ENCODE data around the gene GYPB.
"Not testable (repeated sequence)": the region's sequence is repeated elsewhere in the genome, so short reads cannot be mapped to it uniquely, and the experiment has no call there.

The GYPB gene

DNA sequence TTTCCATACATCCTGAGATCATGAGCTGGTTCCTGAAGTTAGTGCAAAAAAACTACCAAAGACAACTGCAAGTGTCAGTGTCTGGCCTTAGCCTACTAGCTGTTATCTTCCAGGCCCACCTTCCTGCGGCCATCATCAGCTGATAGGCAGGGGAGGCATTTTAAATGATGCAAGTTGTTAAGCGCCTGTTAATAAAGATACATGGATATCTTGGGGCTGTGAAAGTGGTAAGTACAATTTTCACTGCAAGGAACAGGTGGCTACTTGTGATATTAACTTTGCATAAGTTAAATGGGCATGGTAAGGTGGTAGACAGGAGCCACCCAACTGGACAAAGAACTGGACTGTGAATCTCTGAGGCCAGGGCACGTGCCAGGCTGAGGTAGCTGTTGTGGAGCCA lies at the start of gene GYPB:
GYPB (minus strand) TSS at position 104 of the 400 bp plus-strand sequence; CDS start at position 11, 93 bp downstream.
- DNase-seq: not testable (repeated sequence)

DNA sequence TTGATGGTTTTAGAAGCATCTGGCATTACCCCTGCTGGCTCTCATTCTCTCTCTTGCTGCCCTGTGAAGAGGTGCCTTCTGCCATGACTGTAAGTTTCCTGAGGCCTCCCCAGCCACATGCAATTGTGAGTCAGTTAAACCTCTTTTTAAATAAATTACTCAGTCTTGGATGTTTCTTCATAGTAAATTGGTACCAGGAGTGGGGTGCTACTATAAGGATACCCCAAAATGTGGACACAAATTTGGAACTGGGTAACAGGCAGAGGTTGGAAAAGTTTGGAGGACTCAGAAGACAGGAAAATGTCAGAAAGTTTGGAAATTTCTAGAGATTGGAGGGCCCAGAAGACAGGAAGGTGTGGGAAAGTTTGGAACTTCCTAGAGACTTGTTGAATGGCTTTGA lies 42.4 kb upstream of the GYPB start:
- DNase-seq: not testable (repeated sequence)

DNA sequence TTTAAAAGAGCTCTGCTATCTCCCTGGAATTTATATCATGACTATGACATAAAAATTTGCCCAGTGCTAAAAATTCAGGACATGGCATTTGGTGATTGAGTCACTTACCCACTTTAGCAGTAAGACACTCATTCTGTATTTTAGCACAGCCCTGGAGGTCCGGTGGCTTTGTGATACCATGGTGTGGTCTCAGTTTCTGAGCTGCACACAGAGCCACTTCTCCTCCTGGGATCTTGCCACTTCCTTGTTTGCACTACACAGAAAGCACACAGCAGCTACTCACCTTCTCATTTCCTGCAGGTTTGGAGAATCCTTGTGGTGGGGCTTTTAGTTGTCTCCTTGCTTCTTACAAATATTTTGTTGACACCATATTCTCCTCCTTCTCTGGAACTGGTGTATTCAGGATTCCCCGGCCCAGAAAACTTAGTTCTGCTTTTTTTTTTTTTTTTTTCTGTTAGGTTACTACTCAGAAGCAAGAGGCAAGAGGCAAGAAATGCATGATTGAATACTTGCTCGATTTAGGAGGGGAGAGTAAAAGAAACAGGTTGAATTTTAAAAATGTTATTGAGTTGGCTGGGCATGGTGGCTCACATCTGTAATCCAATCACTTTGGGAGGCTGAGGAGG lies 41.2 kb upstream of the GYPB start:
- DNase-seq: not testable (repeated sequence)

DNA sequence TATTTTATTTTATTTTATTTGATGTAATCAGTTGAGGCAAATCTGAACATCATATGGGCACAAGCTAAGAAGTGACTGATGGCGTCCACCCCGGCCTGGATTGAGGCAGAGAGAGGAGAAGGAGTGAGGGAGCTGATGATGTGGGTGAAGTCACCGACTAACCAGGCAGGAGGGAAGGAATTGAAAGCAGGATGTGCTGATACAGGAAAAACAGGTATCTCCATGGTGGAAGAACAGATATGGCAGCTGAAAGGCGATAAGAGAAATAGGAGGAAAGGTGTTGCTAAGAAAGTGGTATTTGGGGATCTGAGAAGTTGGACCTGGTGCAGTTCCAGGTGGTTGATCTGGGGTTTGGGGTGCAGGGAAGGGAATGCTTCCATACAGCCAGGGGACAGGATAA lies 37.6 kb upstream of the GYPB start:
- no peak for DNase-seq

DNA sequence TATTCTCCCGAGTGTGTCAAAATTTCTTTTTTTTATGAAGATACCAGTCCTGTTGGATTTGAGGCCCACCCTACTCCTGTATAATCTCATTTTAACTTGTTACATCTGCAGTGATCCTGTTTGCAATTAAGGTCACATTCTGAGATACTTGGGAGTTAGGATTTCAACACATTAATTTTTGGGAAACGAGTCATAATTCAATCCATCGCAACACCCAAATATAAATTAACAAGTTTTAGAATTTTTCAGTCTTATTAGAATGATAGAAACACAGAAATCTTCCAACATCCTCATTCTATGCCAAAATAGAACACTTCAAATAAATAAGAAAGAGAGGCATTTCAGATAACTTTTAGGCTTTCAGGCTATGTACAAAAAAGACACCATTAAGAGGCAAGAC lies 36.2 kb upstream of the GYPB start:
- not testable (repeated sequence) for DNase-seq

DNA sequence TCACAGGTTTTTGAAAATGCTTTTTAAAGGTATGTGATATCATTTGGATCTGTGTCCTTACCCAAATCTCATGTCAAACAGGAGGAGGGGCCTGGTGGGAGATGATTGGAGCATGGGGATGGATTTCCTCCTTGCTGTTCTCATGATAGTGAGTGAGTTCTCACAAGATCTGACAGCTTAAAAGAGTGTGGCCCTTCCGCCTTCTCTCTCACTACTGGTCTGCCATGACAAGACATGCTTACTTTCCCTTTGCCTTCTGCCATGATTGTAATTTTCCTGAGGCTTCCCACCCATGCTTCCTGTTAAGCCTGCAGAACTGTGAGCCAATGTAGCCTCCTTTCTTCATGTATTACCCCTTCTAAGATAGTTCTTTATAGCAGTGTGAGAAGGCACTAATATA lies 32.3 kb upstream of the GYPB start:
- not testable (repeated sequence) for DNase-seq

DNA sequence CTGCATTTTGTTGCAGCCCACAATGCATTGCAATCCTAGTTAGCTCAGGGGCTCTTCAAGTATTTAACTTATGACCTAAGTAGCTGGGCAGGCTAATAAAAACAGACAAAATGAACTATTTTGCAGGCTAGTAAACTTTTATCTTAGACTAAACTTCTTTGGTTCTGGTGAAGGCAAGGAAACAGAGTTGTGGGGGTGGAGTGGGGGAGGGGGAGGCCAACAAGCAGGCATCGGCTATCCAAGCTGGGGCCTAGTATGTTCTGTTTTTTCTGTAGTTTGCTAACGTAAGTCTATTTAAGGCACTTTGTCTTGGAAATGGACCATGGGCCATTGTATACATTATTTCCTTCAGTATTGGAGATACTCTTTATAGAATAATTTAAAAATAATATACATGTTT lies 31.5 kb upstream of the GYPB start:
- not testable (repeated sequence) for DNase-seq

DNA sequence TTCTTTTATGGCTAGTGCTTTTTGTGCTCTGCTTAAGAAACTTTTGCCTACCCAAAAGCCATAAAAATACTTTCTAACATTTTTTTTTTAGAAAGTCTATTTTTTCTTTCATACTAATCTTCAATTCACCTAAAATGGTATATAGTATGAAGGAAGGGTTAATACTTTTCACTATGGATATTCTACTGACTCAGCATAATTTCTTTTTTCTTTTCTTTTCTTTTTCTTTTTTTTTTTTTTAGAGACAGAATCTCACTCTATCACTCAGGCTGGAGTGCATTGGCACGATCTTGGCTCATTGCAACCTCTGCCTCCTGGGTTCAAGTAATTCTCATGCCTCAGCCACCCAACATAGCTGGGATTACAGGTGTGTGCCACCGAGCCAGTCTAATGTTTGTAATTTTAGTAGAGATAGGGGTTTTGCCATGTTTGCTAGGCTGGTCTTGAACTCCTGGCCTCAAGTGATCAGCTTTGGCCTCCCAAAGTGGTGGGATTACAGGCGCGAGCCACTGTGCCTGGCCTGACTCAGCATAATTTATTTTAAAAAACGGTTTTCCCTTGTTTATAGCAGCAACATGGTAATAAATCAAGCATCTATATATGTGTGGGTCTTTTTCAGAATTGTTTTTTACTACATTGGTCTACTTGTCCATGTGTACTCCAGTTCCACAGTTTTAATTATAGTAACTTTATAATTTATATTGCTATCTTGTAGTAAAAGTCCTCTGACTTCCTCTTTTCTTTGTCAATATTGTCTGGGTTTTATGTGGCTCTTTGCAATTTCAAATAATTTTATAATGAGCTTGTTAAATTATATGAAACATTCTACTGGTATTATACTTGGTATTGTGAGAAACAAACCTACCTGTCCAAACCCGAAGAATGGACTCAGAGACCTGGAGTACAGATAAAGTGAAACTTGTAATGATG lies 30.6 kb upstream of the GYPB start:
- not testable (repeated sequence) for DNase-seq

DNA sequence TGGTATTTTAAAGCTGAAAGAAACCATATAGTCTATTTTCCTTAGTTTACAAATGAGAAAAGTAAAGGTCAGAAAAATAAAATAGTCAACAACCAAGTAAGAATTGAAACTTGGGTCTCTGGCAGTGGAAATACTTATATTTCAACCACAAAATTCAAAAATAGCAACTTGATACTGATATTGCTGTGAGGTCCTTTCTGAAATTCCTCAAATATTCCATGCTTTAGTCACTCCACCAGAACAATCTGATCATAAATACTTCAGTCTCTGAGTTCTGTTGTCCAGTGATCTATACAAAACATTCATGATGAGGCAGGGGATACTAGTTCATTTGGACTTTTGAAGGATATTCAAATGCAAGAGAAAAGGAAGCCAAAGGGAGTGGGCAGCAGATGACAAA lies 25.8 kb upstream of the GYPB start:
- not testable (repeated sequence) for DNase-seq

DNA sequence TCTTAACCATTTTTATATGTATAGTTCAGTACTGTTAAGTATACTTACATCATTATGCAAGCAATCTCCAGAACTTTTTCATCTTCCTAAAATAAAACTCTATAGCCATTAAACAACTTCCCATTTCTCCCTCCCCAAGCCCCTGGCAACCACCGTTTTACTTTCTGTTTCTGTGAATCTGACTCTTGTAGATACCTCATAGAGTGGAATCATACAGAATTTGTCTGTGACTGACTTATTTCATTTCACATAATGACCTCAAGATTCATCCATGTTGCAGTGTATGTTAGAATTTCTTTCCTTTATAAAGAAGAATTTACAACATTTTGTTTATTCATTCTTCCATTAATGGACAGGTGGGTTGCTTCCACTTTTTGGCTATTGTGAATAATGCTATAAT lies 13.4 kb upstream of the GYPB start:
- DNase-seq: not testable (repeated sequence)

DNA sequence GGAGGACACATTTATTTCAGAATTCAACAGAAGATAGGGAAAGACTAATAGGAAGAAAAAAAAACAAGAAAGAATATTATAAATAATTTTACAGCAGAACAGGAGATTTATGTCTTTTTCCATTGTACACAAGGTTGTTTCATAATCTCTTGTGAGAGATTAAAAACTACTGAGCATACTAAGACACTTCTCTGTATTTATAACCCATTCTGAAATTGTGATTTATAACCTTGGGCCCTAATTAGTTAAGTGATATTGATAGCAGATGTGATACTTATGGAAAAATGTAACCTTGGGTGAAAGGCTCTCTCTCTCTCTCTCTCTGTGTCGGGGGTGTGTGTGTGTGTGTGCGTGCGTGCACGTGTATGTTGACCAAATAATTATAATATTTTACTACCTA lies 12.7 kb upstream of the GYPB start:
- not testable (repeated sequence) for DNase-seq

DNA sequence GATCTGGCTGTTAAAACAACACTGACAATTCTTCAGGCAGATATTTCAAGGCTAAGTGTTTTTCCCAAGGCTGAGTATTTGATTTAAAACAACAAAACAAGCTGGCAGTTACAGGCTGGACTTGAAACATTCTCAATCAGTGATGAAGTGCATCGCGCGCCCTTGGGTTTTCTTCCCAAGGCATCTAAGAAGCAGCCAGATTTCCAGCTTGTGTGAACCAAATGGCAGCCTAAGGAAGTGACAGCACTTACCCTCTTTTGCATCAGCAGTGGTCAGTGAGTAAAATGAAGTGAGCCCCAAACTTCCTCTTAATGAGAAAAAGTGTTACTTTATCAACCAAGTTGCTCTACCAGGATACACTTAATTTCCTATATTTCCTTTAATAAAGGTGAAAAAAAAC lies 12.2 kb upstream of the GYPB start:
- DNase-seq: not testable (repeated sequence)

DNA sequence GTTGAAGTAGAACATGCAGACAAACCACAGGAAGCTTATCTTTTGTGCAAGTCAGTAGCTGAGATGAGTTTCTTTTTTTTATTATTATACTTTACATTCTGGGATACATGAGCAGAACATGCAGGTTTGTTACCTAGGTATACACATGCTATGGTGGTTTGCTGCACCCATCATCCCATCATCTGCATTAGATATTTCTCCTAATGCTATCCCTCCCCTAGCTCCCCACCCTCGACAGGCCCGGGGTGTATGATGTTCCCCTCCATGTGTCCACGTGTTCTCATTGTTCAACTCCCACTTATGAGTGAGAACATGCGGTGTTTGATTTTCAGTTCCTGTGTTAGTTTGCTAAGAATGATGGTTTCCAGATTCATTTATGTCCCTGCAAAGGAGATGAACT lies 11.5 kb upstream of the GYPB start:
- not testable (repeated sequence) for DNase-seq

DNA sequence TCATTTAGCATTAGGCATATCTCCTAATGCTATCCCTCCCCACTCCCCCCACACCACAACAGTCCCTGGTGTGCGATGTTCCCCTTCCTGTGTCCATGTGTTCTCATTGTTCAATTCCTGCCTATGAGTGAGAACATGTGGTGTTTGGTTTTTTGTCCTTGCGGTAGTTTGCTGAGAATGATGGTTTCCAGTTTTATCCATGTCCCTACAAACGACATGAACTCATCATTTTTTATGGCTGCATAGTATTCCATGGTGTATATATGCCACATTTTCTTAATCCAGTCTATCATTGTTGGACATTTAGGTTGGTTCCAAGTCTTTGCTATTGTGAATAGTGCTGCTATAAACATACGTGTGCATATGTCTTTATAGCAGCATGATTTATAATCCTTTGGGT lies 7.5 kb upstream of the GYPB start:
- not testable (repeated sequence) for DNase-seq

DNA sequence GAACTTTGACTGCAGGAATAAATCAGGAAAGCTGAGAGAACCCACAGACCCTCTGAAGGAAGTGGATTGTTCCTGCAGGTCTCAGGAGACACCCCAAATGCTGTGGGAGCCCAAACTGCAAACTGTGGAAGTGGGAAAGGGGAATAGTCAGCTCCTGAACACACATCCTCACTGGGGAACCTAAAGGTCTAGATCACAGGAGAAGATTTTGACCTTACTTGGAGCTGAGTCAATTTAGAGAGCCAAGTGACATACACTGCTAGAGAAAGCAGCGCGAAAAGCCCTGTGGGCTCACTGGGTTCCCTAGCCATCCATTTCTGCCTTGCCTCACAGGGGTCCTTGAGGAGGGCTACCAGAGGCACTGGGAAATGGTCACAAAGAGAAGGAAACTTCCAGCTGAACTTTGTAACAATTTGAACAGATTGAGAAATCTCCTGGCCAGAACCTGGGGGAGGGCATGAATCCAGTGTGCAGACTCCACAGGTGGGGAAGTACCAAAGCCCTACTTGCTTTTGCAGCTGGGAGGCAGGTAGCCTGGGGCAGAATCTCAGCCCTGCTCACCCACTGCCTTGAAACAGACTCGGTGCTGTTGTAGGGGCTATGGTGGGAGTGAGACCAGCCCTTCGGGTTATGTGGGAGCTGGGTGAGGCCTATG lies 5.3 kb upstream of the GYPB start:
- DNase-seq: not testable (repeated sequence)

DNA sequence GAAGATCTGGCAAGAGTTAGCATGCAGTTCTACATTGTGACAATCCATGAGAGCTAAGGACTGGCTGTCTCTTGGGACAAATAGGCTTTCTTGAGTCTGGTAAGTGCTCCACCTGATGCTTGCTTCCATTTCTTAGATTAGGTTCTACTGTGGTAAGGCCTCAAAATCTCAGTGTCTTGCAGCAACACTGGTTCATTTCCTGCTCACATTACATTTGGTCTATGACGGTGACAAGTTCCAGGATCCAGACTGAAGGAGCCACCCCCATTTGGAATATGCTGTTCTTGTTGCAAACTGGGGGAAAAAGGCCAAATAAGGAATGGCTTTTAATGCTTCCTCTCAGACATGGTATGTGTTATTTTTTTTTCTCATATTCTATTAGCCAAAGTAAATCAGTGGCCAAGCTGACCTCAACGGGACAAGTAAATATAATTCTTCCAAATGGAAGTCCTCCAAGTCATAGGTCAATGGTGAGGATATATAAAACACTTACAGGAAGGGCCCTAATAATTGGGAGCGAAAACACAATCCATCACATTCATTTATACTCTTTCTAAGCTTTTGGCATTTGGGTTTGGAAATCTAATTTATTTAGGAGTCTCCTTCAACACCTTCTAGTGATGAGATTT lies 3.7 kb upstream of the GYPB start:
- not testable (repeated sequence) for DNase-seq

DNA sequence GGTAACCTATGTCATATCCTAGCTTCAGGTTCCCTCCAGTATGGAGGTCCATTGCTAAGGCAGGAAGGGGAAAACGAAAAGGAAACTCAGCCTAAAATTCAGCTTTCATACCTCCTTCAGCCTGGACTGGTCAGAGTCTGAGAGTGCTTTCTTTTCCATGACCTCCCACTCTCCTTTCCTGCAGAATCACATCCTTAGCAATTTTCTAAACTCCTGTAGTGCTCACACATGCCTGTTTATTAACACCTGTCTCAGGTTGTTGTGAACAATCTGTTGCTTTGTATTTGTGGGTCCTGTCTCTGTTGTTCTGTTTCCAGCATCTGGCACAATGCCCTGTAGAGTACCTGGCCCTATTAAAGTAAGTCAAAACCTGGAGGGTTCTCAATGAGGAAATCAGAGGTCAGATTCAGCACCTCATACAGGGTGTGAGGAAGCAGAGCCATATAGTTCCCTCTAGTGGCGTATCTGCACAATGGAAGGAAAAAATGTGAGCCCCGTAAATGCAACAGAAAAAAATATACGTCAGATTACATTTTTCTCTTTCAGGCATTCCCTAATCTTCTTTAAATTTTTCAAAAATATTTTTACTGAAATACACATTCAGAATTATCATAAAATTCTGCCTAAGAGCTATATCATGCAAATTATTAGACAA lies 2.3 kb upstream of the GYPB start:
- not testable (repeated sequence) for DNase-seq

DNA sequence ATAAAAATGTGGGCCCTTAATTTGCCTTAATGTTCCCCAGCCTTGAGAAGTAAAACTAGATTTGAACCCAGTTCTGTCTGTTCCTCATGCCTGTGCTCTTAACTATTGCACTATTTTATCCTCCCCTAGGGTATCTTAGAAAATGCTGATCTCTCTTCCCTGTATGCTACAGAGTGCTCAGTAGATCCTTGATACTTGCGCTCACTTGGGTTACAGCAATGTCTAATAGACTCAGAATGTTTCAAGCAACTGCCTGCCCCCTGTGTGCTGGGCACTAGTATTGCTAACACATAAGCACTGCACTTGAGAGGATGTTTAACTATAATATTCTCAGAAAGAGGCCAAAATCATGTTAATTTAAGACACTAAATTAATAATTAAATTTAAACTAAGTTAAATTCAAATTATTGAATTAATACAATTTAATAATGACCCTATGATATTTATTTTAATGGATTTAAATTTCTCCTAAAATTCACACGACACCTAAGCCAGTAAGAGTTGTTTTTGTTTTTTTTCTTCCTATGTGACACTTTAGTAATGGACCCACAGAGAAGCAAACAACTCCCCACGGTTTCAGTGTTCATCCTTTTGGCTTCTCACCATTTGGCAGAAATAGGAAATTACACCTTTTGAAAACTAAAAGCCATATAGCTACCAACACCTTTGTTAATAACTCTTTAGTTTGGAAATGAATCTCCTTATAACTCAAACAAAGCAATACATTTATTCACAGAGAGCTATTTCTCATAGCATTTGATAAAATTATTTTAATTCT lies 768 bp downstream of the GYPB start:
- DNase-seq: not testable (repeated sequence)

DNA sequence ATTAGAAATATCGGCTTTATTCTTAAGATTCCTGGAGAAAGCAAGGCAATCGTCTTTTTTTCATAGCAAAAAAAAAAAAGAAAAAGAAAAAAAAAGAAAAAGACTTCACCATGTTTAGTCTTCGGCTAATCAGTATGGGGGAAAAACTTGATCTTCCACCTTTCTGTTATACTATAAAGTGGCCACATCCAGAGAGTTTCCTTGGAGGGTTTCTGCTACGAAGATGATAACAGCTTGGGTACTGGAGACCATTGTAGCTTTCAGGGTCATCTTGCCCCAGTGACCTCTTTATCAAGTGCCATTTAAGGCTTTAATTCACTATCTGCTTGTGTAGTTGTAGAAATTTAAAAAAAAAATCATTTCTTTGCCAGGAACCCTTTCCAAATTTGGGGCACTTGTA lies 1.9 kb downstream of the GYPB start:
- DNase-seq: not testable (repeated sequence)

DNA sequence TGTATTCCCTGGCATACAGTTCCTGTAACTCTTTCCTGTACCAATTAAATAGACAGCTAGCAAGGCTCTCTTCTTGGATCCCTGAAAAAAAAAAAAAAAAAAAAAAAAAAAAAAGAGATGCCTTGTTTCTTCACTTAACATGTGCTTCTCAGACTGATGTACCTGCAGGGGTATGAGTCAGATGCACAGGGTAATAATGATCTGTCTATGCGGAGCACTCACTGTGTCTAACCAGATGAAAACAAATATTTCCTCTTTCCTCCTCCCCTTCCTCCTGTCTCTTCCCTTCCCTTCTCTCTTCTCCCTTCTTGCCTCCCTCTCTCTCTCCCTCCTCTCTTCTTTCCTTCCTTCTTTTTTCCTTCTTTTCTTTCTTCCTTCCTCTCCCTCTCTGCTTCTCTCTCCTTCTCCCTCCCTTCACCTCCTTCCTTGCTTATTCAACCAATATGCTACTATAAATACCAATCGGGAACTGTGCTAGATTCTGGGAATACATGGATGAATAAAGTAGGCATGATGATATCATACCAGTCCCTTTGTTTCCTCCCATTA lies 3.0 kb downstream of the GYPB start:
- not testable (repeated sequence) for DNase-seq

DNA sequence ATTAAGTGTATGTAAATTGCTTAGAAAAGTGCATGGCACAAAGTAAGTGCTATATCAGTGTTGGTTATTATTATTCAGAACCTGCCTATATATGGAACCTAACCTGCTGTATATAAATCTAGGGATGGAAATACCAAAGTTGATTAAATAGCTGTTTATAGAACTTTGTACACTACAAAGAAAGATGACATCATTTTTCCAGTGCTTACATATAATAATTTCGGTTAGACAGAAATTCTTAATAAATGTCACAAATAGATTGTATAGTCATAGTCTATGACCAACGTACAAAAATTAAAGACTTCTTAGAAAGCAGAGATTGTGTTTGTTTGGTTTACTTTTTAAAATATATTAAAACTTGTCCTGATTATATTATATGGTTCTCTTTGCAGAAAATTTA lies 4.4 kb downstream of the GYPB start:
- DNase-seq: no peak

All from NCI-H2029 treated with DMSO at 0.1 percent for 48 hours (cell line).